GM21423 (cell line): ENCODE results near the gene CNDP1.

Experiments used
- ATAC-seq: cut with Tn5 transposase; IDR thresholded peaks from one replicate; pipeline ENCODE4 v1.9.1; 2021; ENCODE audit warnings: mild to moderate bottlenecking, moderate library complexity; ENCODE audit not compliant: unreplicated experiment

CNDP1 gene

DNA sequence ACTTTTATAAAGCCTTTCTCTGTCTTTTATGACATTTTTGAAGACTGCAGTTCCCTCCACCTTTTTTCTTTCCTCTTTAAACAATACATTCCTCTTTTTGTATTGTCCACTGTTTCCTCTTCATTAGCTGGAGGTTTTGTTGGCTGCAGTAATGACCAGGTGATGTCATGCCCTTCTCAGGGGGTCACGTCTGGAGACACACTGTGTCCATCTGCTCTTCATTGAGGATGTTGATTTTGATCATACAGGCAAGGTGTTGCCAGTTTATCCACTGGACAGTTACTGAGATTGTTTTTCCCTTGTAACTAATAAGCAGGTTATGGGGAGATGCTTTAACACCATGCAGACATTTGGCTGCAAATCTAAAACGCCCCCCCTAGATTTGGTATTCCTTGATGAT lies 83.2 kb downstream of the CNDP1 start:
- no peak for ATAC-seq

DNA sequence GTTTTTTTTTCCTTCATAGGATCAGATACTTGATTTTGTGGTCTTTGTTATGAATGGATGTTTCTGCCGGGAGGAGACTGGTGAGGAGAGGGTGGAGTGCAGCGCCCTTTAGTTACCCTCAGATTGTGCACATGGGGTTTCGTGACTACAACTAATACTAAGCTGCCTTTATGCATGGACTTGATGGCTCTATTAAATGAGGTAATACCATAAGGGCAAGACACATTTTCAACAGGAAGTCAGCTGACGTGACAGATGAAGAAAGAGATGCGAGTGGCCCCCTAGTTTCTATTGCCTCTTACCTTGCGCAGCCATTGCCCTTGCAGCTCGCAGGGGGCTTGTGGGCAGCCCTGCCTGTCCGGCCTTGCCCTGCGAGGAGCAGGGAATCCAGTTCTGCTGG lies 87.8 kb downstream of the CNDP1 start:
- no peak for ATAC-seq

DNA sequence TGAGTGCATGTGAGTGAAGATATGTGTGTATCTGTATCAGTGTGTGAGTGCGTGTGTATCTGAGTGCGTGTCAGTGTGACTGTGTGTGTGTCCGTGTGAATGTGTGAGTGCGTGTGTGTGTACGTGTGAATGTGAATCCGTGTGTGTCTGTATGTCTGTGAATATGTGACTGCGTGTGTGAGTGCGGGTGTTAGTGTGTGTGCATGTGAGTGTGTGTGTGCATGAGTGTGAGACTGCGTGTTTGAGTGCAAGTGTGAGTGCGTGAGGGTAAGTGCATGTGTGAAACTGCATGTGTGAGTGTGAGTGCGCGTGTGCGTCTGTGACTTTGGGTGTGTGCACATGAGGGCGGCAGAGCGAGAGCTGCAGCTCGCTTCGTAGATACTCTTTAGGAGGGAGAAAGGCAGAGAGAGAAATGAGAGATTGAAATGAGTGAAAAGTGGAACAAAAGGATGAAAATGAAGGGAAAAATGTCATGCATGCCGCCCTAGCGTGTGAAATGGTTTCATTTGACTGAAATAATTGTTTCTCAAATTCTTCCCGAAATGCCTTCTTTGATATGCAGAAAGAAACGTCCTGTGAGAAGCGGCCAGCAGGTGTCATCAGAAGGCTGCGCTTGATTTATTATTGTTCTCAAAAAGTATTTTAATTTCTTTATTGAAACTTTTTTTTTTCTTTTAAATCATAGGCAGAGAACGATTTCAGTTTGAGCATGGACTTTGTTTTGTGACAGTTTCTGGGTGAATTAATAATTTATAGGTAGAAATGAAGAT lies 88.9 kb downstream of the CNDP1 start:
- no peak for ATAC-seq

DNA sequence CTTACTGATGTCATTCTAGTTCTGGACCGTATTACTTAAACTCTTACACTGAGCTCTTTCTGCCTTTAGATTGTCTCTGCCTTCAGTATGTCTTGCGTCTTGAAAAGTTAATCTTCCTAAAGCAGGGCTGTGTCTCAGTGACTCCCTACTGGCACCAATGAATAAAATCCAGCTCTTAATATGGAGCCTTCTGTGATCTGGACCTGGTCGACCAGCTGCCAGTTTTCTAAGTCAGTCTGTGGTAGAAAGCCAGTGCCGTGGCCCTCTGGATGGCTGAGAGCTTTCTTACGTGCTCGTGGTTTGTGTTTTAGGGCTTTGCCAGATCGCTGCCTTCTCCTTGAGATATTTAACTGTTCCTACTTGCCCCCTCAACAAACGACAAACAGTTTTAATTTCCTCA lies 90.2 kb downstream of the CNDP1 start:
- no peak for ATAC-seq

DNA sequence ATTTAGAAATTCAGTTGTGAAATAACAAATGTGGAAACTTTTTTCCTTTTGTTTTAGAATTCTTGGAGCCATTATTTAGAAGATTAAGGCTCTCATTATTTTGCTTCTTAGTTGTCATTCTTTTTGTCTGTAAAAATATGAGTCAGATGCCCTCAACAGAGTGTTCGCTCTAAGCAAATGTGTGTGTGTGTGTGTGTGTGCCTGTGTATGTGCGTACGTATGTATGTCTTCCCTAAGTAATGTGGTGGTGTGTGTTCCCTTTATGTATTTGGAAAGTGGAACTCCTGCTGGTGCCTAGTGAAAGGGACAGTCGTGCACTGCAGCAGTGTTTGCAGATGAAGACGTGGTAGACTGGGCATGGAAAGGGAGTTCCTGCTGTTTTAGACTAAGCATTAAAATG lies 90.9 kb downstream of the CNDP1 start:
- ATAC-seq = no peak

DNA sequence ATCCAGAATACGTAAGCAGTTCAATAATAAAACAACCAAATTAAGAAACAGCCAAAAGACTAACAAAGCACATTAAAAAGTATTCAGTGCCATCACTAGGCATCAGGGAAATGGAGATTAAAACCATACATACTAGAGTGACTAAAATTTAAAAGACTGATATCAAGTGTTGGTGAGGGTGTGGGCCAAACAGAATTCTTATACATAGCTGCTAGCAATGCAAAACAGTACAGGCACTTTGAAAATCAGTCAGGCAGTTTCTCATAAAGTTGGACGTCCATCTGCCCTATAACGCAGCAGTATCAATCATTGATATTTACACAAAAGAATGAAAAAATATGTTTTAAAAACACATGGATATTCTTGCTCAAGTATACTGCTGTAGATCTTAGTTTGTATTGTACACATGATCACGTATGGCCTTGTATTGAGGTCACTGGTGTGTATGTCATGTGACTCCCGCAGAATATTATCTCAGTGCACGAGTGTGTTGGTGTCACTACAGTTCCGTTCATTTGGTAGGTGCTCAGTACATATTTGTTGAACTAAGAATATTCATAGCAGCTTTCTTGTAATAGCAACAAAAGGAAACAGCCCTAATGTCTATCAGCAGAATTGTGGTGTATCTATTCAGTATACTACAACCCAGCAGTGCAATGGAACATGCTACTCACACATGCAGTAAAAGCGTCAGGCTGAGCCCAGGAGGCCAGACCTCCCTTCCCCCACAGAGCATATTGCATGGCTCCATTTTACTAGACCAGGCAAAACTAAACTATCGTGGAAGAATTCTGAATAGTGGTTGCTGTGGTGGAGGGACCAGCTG lies 92.0 kb downstream of the CNDP1 start:
- ATAC-seq = no peak

DNA sequence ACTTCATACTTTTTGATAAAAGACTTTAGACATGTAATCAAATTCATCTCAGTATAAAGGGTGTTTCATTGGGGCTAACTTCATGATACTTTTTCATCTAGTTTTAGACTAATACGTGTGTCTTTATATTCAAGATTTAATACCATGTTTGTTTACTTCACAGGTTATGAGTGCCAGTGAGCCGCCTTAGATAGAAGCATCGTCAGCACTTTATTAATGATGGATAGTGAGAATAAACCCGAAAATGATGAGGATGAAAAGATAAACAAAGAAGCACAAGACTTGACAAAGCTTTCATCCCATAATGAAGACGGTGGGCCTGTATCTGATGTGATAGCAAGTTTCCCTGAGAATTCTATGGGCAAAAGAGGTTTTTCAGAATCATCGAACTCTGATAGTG lies 96.5 kb downstream of the CNDP1 start:
- no peak for ATAC-seq

DNA sequence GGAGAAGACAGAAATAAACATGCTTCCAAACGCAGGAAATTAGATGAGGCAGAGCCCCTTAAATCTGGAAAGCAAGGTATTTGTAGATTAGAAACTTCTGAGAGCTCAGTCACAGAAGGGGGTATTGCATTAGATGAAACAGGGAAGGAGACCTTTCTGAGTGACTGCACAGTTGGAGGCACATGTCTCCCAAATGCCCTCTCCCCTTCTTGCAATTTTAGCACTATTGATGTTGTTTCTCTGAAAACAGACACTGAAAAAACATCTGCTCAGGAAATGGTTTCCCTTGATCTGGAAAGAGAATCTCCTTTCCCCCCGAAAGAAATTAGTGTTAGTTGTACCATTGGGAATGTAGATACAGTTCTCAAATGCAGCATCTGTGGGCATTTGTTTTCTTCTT lies 96.9 kb downstream of the CNDP1 start:
- no peak for ATAC-seq

DNA sequence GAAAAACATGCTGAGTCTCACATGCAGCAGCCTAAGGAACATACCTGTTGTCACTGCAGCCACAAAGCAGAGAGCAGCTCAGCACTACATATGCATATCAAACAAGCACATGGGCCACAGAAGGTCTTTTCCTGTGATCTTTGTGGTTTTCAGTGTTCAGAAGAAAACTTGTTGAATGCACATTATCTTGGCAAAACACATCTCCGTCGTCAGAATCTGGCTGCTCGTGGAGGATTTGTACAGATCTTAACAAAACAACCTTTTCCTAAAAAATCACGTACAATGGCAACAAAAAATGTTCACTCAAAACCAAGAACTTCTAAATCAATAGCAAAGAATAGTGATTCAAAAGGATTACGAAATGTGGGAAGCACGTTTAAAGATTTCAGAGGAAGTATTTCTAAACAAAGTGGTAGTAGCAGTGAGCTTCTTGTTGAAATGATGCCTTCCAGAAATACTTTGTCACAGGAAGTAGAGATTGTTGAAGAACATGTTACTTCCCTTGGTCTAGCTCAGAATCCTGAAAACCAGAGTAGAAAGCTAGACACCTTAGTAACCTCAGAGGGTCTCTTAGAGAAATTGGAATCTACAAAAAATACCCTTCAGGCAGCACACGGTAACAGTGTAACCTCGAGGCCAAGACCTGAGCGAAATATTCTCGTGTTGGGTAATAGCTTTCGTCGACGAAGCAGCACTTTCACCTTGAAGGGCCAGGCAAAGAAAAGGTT lies 97.5 kb downstream of the CNDP1 start:
- no peak for ATAC-seq

DNA sequence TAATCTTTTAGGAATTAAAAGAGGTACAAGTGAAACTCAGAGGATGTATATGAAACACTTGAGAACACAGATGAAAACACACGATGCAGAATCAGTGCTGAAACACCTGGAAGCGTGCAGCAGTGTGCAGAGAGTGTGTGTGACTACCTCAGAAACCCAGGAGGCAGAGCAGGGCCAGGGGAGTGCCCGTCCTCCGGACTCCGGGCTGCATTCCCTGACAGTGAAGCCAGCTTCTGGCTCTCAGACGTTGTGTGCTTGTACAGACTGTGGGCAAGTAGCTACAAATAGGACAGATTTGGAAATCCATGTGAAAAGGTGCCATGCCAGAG lies 98.0 kb downstream of the CNDP1 start:
- no peak for ATAC-seq

DNA sequence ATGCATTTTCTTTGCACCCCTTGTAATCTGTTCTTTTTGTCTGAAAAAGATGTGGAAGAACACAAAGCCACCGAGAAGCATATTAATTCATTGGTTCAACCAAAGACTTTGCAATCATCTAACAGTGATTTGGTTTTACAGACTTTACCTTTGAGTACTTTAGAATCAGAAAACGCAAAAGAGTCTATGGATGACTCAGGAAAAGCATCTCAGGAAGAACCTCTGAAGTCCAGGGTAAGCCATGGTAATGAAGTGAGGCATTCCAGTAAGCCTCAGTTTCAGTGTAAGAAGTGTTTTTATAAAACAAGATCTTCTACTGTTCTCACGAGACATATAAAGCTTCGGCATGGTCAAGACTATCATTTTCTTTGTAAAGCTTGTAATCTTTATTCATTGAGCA lies 98.6 kb downstream of the CNDP1 start:
- no peak for ATAC-seq

DNA sequence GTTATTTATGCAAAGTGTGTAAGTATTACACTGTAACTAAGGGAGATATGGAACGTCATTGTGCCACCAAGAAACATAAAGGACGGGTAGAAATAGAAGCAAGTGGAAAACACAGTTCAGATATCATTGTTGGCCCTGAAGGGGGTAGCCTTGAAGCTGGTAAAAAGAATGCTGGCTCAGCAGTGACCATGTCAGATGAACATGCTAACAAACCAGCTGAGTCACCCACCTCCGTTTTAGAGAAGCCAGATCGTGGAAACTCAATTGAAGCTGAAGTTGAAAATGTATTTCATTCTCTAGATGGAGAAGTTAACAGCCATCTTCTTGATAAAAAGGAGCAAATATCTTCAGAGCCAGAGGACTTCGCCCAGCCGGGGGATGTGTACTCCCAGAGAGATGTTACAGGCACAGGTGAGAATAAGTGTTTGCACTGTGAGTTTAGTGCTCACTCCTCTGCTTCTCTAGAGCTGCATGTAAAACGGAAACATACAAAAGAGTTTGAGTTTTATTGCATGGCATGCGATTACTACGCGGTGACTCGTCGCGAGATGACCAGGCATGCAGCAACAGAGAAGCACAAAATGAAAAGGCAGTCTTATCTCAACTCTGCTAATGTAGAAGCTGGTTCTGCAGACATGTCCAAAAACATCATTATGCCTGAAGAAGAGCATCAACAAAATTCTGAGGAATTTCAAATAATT lies 99.5 kb downstream of the CNDP1 start:
- ATAC-seq = no peak

DNA sequence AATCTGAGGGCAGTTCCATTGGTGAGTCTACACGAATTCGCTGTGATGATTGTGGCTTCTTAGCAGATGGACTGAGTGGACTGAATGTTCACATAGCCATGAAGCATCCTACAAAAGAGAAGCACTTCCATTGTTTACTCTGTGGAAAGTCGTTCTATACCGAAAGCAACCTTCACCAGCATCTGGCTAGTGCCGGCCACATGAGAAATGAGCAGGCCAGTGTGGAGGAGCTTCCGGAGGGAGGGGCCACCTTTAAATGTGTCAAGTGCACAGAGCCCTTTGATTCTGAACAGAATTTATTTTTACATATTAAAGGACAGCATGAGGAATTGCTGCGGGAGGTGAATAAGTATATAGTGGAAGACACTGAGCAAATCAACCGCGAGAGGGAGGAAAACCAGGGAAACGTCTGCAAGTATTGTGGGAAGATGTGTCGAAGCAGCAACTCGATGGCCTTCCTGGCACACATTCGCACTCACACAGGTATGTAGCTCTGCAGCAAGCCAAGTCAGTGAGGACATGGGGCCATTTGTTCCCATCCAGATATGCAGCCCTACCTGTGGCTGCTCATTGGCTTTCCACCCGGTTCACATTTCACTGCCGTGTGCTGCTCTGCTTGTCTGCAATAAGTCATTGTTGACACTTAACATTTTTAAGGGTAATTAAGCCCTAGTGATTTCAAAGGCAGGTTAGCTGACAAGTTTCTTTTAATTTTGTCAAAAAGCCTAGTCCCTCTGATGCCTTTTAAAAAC lies 101.1 kb downstream of the CNDP1 start:
- no peak for ATAC-seq
